PC-9 (cell line): Measurements from ENCODE around the gene INO80. TPM values are rescaled to one million over a fixed set of nuclear protein-coding genes. Genes with fewer than 3 reads are reported as not detected.
A peak's percentile ranks its signal among the peaks of the same experiment; 100 is the strongest.

Experiments
- BruUV-seq: library from RNA; stranded (reverse); fragments of 400-500 nt; replicated peaks from 2 replicates; lab custom pipeline; 2021; lab: Mats Ljungman, UMichigan
- CTCF ChIA-PET: fragments of 300-600 bp; sonication (Branson Sonifier 250); formaldehyde crosslinking; loops from one replicate; lab custom pipeline; 2022; ENCODE audit warnings: antibody characterized with exemption; lab: Charles Lee
- POLR2A ChIA-PET: fragments of 300-600 bp; sonication (Branson Sonifier 250); formaldehyde crosslinking; loops from one replicate; lab custom pipeline; 2022; ENCODE audit warnings: antibody characterized with exemption; ENCODE audit not compliant: unreplicated experiment; lab: Charles Lee
- DNase-seq, 2 experiments: peaks; one replicate each; pipeline versions ENCODE4 v3.0.0 to v3.0.0-alpha.2; 2015 to 2022; ENCODE audit warnings: mixed read lengths in 1 of 2
- H2AFZ ChIP-seq: fragments of 200-600 bp; sonication (generic); 2 replicates; pipeline ENCODE4 v1.8.1; 2017; ENCODE audit warnings: antibody characterized with exemption
- H3F3A ChIP-seq: fragments of 200-600 bp; sonication (generic); 2 replicates; pipeline ENCODE4 v1.8.1; 2017; ENCODE audit warnings: antibody characterized with exemption, mild to moderate bottlenecking, low read depth; ENCODE audit not compliant: insufficient read depth
- H3K27ac ChIP-seq: fragments of 200-600 bp; sonication (generic); 2 replicates; pipeline ENCODE4 v1.6.1; 2016; ENCODE audit warnings: mixed run types
- H3K27me3 ChIP-seq: fragments of 200-600 bp; sonication (generic); 2 replicates; pipeline ENCODE4 v1.6.1; 2016; ENCODE audit warnings: low read depth, mixed run types; ENCODE audit not compliant: insufficient read depth
- H3K36me3 ChIP-seq: fragments of 200-600 bp; sonication (generic); 2 replicates; pipeline ENCODE4 v1.6.1; 2016; ENCODE audit warnings: low read depth, mixed run types
- H3K4me1 ChIP-seq: fragments of 200-600 bp; sonication (generic); replicated peaks from 2 replicates; pipeline ENCODE4 v1.6.1; 2016; ENCODE audit warnings: mixed run types; ENCODE audit not compliant: insufficient read depth
- H3K4me2 ChIP-seq: fragments of 200-600 bp; sonication (generic); 2 replicates; pipeline ENCODE4 v1.6.1; 2017; ENCODE audit warnings: mixed run types
- H3K4me3 ChIP-seq: fragments of 200-600 bp; sonication (generic); 2 replicates; pipeline ENCODE4 v1.6.1; 2016; ENCODE audit warnings: mixed run types
- H3K79me2 ChIP-seq: fragments of 200-600 bp; sonication (generic); 2 replicates; pipeline ENCODE4 v1.6.1; 2017; ENCODE audit warnings: low read depth, mixed run types
- H3K9me2 ChIP-seq: fragments of 200-600 bp; sonication (generic); 2 replicates; pipeline ENCODE4 v1.8.1; 2017; ENCODE audit warnings: mild to moderate bottlenecking; ENCODE audit not compliant: insufficient read depth
- H3K9me3 ChIP-seq: fragments of 200-600 bp; sonication (generic); 2 replicates; pipeline ENCODE4 v1.8.1; 2016; ENCODE audit warnings: low read depth; ENCODE audit not compliant: insufficient read depth
- H4K20me1 ChIP-seq: fragments of 200-600 bp; sonication (generic); 2 replicates; pipeline ENCODE4 v1.8.1; 2017; ENCODE audit not compliant: insufficient read depth
- EZH2 ChIP-seq: fragments of 200-600 bp; sonication (generic); IDR thresholded peaks from 2 replicates; pipeline ENCODE4 v1.8.0; 2017; ENCODE audit warnings: antibody characterized with exemption, low read depth
- intact Hi-C: fragments of 100-400 bp; cut with micrococcal nuclease; formaldehyde crosslinking; loops from one replicate; pipeline ENCODE4 v1.10.0; 2022; ENCODE audit not compliant: unreplicated experiment
- total RNA-seq: library from RNA; stranded (reverse); gene quantifications from 2 replicates; pipeline ENCODE4 v1.2.3, GENCODE V29; 2021
- TF ChIP-seq, protein P1 (sequence below): fragments of 200-600 bp; sonication (generic); conservative IDR thresholded peaks from 2 replicates; pipeline ENCODE4 v1.6.1; 2017; ENCODE audit warnings: mixed run types, antibody characterized with exemption, mild to moderate bottlenecking, moderate library complexity

The INO80 gene
- total RNA-seq, 1 experiment from 2014 or later, result 18.8 TPM

GRCh38 chr15:41160639-41161315, 44.7 kb upstream of the INO80 start:
- TF ChIP-seq, protein P1, sequence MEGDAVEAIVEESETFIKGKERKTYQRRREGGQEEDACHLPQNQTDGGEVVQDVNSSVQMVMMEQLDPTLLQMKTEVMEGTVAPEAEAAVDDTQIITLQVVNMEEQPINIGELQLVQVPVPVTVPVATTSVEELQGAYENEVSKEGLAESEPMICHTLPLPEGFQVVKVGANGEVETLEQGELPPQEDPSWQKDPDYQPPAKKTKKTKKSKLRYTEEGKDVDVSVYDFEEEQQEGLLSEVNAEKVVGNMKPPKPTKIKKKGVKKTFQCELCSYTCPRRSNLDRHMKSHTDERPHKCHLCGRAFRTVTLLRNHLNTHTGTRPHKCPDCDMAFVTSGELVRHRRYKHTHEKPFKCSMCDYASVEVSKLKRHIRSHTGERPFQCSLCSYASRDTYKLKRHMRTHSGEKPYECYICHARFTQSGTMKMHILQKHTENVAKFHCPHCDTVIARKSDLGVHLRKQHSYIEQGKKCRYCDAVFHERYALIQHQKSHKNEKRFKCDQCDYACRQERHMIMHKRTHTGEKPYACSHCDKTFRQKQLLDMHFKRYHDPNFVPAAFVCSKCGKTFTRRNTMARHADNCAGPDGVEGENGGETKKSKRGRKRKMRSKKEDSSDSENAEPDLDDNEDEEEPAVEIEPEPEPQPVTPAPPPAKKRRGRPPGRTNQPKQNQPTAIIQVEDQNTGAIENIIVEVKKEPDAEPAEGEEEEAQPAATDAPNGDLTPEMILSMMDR, result no peak
- no peak for TF ChIP-seq EZH2
- H3K36me3 ChIP-seq, result no peaks in the 10 kb centered on the region
- peak overlapping the region; percentile 61 for H3K27ac ChIP-seq
- POLR2A ChIA-PET, result no interaction called here
- H3K9me3 ChIP-seq, result no peaks in the 10 kb centered on the region
- DNase-seq, result peak in 1 of 2 experiments; percentile 66
- intact Hi-C loops, result no loop called here
- H3K4me1 ChIP-seq, result peaks cover 22% of the 10 kb centered on the region
- peak overlapping the region; percentile 49 for H3K4me2 ChIP-seq
- H3K4me3 ChIP-seq, result no peak overlapping the region
- CTCF ChIA-PET, result no interaction called here
- no peak overlapping the region for H2AFZ ChIP-seq
- H3K9me2 ChIP-seq, result no peaks in the 10 kb centered on the region
- no peaks in the 10 kb centered on the region for H3K79me2 ChIP-seq
- H3F3A ChIP-seq, result peaks cover 23% of the 10 kb centered on the region; the same call in 1 of the 2 replicates
- no peaks in the 10 kb centered on the region for H4K20me1 ChIP-seq
- BruUV-seq, result no TSS peak
- H3K27me3 ChIP-seq, result no peaks in the 10 kb centered on the region

GRCh38 chr15:41154412-41154811, 38.3 kb upstream of the INO80 start:
- intact Hi-C loops, result no loop called here
- BruUV-seq, result no TSS peak
- H3K4me3 ChIP-seq, result no peak overlapping the region
- no peak overlapping the region for H3K27ac ChIP-seq
- H3K9me3 ChIP-seq, result no peaks in the 10 kb centered on the region
- H3K27me3 ChIP-seq, result no peaks in the 10 kb centered on the region
- TF ChIP-seq EZH2, result no peak
- TF ChIP-seq, protein P1, result no peak
- peaks cover 13% of the 10 kb centered on the region; the same call in 1 of the 2 replicates for H3F3A ChIP-seq
- DNase-seq, result peak in 1 of 2 experiments; percentile 49
- ChIA-PET POLR2A (interaction anchor here (0.6 kb wide), 2 partner anchors 65 to 141 kb away, joined by 3 to 7 read pairs; no protein-coding TSS in a partner anchor), CTCF (no interaction called here)
- no peak overlapping the region for H2AFZ ChIP-seq
- peak overlapping the region; percentile 31; the same call in 1 of the 2 replicates for H3K4me2 ChIP-seq
- H3K79me2 ChIP-seq, result no peaks in the 10 kb centered on the region
- H3K36me3 ChIP-seq, result no peaks in the 10 kb centered on the region
- H3K4me1 ChIP-seq, result peaks cover 32% of the 10 kb centered on the region
- H3K9me2 ChIP-seq, result no peaks in the 10 kb centered on the region
- H4K20me1 ChIP-seq, result no peaks in the 10 kb centered on the region

DNA sequence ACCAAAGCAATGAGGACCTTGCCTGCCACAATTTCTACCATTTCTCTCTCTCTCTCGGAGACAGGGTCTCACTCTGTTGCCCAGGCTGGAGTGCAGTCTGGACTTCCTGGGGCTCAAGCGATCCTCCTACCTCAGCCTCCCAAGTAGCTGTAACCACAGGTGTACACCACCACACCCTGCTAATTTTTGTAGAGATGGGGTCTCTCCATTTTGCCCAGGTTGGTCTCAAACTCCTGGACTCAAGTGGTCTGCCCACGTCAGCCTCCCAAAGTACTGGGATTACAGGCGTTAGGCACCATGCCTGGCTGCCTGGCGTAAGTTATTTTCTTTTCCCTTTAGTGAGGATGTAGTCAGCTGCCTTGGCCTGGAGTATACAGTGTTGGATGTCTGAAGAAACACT, 37.7 kb upstream of the INO80 start:
- TF ChIP-seq, protein P1, result no peak
- TF ChIP-seq EZH2, result no peak
- Histone ChIP-seq H3K27ac (no peak overlapping the region), H3K27me3 (no peaks in the 10 kb centered on the region), H3K4me1 (peaks cover 32% of the 10 kb centered on the region), H3K9me3 (no peaks in the 10 kb centered on the region), H3K4me2 (no peak overlapping the region), H3F3A (peaks cover 13% of the 10 kb centered on the region; the same call in 1 of the 2 replicates), H4K20me1 (no peaks in the 10 kb centered on the region), H3K79me2 (no peaks in the 10 kb centered on the region), H3K9me2 (no peaks in the 10 kb centered on the region), H3K4me3 (no peak overlapping the region), H2AFZ (no peak overlapping the region), H3K36me3 (no peaks in the 10 kb centered on the region)
- no peak for DNase-seq
- BruUV-seq, result no TSS peak
- POLR2A ChIA-PET, result interaction anchor here (0.6 kb wide), 2 partner anchors 66 to 140 kb away, joined by 3 to 7 read pairs; no protein-coding TSS in a partner anchor
- CTCF ChIA-PET, result no interaction called here
- intact Hi-C loops, result no loop called here
